Measurements from ENCODE around the gene STYX. TPM values are rescaled to one million over a fixed set of nuclear protein-coding genes. Genes with fewer than 3 reads are reported as not detected.

The STYX gene
- total RNA-seq, 1 experiment from 2014 or later: 22.8 TPM

- Mint-ChIP-seq H3K4me3 (no peak overlapping the region), H3K27ac (no peak overlapping the region), H3K27me3 (ENCODE audit: low read depth) (no peaks in the 10 kb centered on the region), H3K36me3 (peaks cover 31% of the 10 kb centered on the region), H3K4me1 (no peaks in the 10 kb centered on the region), H3K9me3 (no peaks in the 10 kb centered on the region)
- TF ChIP-seq, protein P1, sequence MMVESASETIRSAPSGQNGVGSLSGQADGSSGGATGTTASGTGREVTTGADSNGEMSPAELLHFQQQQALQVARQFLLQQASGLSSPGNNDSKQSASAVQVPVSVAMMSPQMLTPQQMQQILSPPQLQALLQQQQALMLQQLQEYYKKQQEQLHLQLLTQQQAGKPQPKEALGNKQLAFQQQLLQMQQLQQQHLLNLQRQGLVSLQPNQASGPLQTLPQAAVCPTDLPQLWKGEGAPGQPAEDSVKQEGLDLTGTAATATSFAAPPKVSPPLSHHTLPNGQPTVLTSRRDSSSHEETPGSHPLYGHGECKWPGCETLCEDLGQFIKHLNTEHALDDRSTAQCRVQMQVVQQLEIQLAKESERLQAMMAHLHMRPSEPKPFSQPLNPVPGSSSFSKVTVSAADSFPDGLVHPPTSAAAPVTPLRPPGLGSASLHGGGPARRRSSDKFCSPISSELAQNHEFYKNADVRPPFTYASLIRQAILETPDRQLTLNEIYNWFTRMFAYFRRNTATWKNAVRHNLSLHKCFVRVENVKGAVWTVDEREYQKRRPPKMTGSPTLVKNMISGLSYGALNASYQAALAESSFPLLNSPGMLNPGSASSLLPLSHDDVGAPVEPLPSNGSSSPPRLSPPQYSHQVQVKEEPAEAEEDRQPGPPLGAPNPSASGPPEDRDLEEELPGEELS (CRISPR knock-in tag; IDR thresholded peaks at IDR 0.05): no peak
- TF ChIP-seq ZNF317 (CRISPR knock-in tag; IDR thresholded peaks at IDR 0.05; ENCODE audit: borderline replicate concordance, low read depth) (no peak), TEAD1 (CRISPR knock-in tag; IDR thresholded peaks at IDR 0.05) (no peak), IRF2 (CRISPR knock-in tag; IDR thresholded peaks at IDR 0.05; ENCODE audit: borderline replicate concordance, low read depth) (no peak), FOXJ3 (CRISPR knock-in tag; IDR thresholded peaks at IDR 0.05; ENCODE audit: borderline replicate concordance) (no peak), NFATC4 (CRISPR knock-in tag; IDR thresholded peaks at IDR 0.05) (no peak), TP53 (CRISPR knock-in tag; IDR thresholded peaks at IDR 0.05) (no peak), EMX1 (CRISPR knock-in tag; IDR thresholded peaks at IDR 0.05) (no peak), ZNF263 (CRISPR knock-in tag; IDR thresholded peaks at IDR 0.05; ENCODE audit: low read depth) (no peak), ZNF219 (CRISPR knock-in tag; IDR thresholded peaks at IDR 0.05; ENCODE audit: borderline replicate concordance) (no peak), ATF3 (CRISPR knock-in tag; conservative IDR thresholded peaks at IDR 0.05) (no peak), ZNF232 (CRISPR knock-in tag; IDR thresholded peaks at IDR 0.05) (no peak), OVOL2 (CRISPR knock-in tag; IDR thresholded peaks at IDR 0.05; ENCODE audit: borderline replicate concordance) (no peak), GTF2I (CRISPR knock-in tag; conservative IDR thresholded peaks at IDR 0.05) (no peak), NFE2L1 (CRISPR knock-in tag; IDR thresholded peaks at IDR 0.05) (no peak), ZBTB21 (CRISPR knock-in tag; IDR thresholded peaks at IDR 0.05; ENCODE audit: borderline replicate concordance) (no peak)
- TF ChIP-seq, protein P2, sequence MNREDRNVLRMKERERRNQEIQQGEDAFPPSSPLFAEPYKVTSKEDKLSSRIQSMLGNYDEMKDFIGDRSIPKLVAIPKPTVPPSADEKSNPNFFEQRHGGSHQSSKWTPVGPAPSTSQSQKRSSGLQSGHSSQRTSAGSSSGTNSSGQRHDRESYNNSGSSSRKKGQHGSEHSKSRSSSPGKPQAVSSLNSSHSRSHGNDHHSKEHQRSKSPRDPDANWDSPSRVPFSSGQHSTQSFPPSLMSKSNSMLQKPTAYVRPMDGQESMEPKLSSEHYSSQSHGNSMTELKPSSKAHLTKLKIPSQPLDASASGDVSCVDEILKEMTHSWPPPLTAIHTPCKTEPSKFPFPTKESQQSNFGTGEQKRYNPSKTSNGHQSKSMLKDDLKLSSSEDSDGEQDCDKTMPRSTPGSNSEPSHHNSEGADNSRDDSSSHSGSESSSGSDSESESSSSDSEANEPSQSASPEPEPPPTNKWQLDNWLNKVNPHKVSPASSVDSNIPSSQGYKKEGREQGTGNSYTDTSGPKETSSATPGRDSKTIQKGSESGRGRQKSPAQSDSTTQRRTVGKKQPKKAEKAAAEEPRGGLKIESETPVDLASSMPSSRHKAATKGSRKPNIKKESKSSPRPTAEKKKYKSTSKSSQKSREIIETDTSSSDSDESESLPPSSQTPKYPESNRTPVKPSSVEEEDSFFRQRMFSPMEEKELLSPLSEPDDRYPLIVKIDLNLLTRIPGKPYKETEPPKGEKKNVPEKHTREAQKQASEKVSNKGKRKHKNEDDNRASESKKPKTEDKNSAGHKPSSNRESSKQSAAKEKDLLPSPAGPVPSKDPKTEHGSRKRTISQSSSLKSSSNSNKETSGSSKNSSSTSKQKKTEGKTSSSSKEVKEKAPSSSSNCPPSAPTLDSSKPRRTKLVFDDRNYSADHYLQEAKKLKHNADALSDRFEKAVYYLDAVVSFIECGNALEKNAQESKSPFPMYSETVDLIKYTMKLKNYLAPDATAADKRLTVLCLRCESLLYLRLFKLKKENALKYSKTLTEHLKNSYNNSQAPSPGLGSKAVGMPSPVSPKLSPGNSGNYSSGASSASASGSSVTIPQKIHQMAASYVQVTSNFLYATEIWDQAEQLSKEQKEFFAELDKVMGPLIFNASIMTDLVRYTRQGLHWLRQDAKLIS (CRISPR knock-in tag; IDR thresholded peaks at IDR 0.05; ENCODE audit: borderline replicate concordance): no peak
- TF ChIP-seq, protein P3, sequence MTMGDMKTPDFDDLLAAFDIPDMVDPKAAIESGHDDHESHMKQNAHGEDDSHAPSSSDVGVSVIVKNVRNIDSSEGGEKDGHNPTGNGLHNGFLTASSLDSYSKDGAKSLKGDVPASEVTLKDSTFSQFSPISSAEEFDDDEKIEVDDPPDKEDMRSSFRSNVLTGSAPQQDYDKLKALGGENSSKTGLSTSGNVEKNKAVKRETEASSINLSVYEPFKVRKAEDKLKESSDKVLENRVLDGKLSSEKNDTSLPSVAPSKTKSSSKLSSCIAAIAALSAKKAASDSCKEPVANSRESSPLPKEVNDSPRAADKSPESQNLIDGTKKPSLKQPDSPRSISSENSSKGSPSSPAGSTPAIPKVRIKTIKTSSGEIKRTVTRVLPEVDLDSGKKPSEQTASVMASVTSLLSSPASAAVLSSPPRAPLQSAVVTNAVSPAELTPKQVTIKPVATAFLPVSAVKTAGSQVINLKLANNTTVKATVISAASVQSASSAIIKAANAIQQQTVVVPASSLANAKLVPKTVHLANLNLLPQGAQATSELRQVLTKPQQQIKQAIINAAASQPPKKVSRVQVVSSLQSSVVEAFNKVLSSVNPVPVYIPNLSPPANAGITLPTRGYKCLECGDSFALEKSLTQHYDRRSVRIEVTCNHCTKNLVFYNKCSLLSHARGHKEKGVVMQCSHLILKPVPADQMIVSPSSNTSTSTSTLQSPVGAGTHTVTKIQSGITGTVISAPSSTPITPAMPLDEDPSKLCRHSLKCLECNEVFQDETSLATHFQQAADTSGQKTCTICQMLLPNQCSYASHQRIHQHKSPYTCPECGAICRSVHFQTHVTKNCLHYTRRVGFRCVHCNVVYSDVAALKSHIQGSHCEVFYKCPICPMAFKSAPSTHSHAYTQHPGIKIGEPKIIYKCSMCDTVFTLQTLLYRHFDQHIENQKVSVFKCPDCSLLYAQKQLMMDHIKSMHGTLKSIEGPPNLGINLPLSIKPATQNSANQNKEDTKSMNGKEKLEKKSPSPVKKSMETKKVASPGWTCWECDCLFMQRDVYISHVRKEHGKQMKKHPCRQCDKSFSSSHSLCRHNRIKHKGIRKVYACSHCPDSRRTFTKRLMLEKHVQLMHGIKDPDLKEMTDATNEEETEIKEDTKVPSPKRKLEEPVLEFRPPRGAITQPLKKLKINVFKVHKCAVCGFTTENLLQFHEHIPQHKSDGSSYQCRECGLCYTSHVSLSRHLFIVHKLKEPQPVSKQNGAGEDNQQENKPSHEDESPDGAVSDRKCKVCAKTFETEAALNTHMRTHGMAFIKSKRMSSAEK (CRISPR knock-in tag; IDR thresholded peaks at IDR 0.05; ENCODE audit: borderline replicate concordance): no peak
- TF ChIP-seq, protein P4, sequence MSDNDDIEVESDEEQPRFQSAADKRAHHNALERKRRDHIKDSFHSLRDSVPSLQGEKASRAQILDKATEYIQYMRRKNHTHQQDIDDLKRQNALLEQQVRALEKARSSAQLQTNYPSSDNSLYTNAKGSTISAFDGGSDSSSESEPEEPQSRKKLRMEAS (CRISPR knock-in tag; IDR thresholded peaks at IDR 0.05): no peak
- DNase-seq (ENCODE audit: low spot score) (no peak), ATAC-seq (no peak)
- POLR2A ChIA-PET: no interaction called here
- CTCF ChIA-PET: interaction anchor here (0.6 to 1.1 kb wide), 3 partner anchors 10 to 98 kb away, joined by 3 to 4 read pairs (median 3); partner anchors contain the start of gene STYX
Observed at GRCh38 chr14:52776816-52777215, 46.9 kb downstream of the STYX start.
